MM.1S (cell line): ENCODE results near the gene ACSS1.

Experiments used
- DNase-seq: peaks from one replicate; pipeline ENCODE4 v3.0.0-alpha.2; 2015
- H2AFZ ChIP-seq: fragments of 300-600 bp; sonication (generic); 2 replicates; pipeline ENCODE4 v1.6.0; 2016; ENCODE audit warnings: antibody characterized with exemption, low read length
- H3F3A ChIP-seq: fragments of 300-600 bp; sonication (generic); 2 replicates; pipeline ENCODE4 v1.6.1; 2016; ENCODE audit warnings: mild to moderate bottlenecking, antibody characterized with exemption, low read length, moderate library complexity, mixed read lengths; ENCODE audit not compliant: insufficient read depth
- H3K27ac ChIP-seq: fragments of 300-600 bp; sonication (generic); 2 replicates; pipeline ENCODE4 v1.5.1; 2016; ENCODE audit warnings: mild to moderate bottlenecking, low read length
- H3K27me3 ChIP-seq: fragments of 300-600 bp; sonication (generic); replicated peaks from 2 replicates; pipeline ENCODE4 v1.6.0; 2016; ENCODE audit warnings: low read length; ENCODE audit not compliant: insufficient read depth
- H3K36me3 ChIP-seq: fragments of 300-600 bp; sonication (generic); replicated peaks from 2 replicates; pipeline ENCODE4 v1.6.1; 2016; ENCODE audit warnings: mild to moderate bottlenecking, low read length, mixed read lengths; ENCODE audit not compliant: insufficient read depth
- H3K4me1 ChIP-seq: fragments of 300-600 bp; sonication (generic); 2 replicates; pipeline ENCODE4 v1.6.1; 2016; ENCODE audit warnings: low read length, mixed read lengths
- H3K4me2 ChIP-seq: fragments of 300-600 bp; sonication (generic); 2 replicates; pipeline ENCODE4 v1.6.0; 2016; ENCODE audit warnings: low read depth, low read length
- H3K4me3 ChIP-seq: fragments of 300-600 bp; sonication (generic); 2 replicates; pipeline ENCODE4 v1.5.1; 2016; ENCODE audit warnings: low read length, mixed read lengths
- H3K79me2 ChIP-seq: fragments of 300-600 bp; sonication (generic); 2 replicates; pipeline ENCODE4 v1.6.1; 2016; ENCODE audit warnings: mixed run types, low read length, mixed read lengths
- H3K9ac ChIP-seq: fragments of 300-600 bp; sonication (generic); 2 replicates; pipeline ENCODE4 v1.6.1; 2016; ENCODE audit warnings: low read length, mixed read lengths
- H3K9me2 ChIP-seq: fragments of 300-600 bp; sonication (generic); replicated peaks from 2 replicates; pipeline ENCODE4 v1.6.1; 2016; ENCODE audit warnings: mild to moderate bottlenecking, low read length, mixed read lengths; ENCODE audit not compliant: insufficient read depth
- H3K9me3 ChIP-seq: fragments of 300-600 bp; sonication (generic); replicated peaks from 2 replicates; pipeline ENCODE4 v1.6.1; 2016; ENCODE audit warnings: mild to moderate bottlenecking, low read length, mixed read lengths; ENCODE audit not compliant: insufficient read depth
- H4K20me1 ChIP-seq: fragments of 300-600 bp; sonication (generic); 2 replicates; pipeline ENCODE4 v1.6.1; 2016; ENCODE audit warnings: mild to moderate bottlenecking, low read length, moderate library complexity, mixed read lengths; ENCODE audit not compliant: insufficient read depth
- EZH2 ChIP-seq: fragments of 300-600 bp; sonication (generic); optimal IDR thresholded peaks from 2 replicates; pipeline ENCODE3; 2017; ENCODE audit warnings: low read depth, mild to moderate bottlenecking, antibody characterized with exemption, low read length, mixed read lengths
- EZH2phosphoT487 ChIP-seq: fragments of 300-600 bp; sonication (generic); IDR thresholded peaks from 2 replicates; pipeline ENCODE4 v1.6.1; 2018; ENCODE audit warnings: antibody characterized with exemption, low read length
- TF ChIP-seq, protein P1 (sequence below): fragments of 300-600 bp; sonication (generic); IDR thresholded peaks from 2 replicates; pipeline ENCODE4 v1.5.1; 2016; ENCODE audit warnings: antibody characterized with exemption, low read length, mixed read lengths

Gene ACSS1

DNA sequence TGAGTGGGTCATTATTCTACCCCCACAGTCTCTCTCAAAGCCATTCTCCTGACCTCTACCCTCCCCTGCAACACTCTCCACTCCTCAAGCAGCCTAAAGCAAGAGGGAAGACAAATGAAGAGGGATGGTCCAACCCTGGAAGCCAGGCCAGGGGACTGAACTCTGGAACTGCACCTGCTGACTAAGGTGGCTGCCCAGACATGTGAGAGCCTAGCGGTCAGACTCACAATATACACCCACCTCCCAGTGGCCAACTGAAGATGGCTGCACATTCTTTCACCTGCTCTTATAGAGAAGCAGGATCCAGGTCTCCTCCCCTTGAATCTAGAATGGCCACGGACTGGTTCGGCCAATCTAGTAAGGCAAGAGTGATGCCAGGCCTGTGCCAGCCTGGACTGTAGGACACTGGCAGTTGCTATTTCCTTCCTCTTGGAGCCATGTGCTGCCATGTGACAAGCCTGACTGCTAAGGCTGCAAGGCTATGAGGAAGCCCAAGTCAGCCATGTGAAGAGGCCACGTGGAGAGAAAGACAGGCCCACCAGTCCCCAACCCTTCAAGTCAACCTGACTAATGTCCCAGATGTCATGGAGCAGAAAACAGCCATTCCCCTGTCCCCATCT is 31.8 kb downstream of the ACSS1 start:
- peaks cover 82% of the 10 kb centered on the region for H3K79me2 ChIP-seq
- no peaks in the 10 kb centered on the region; the same call in 1 of the 2 replicates for H4K20me1 ChIP-seq
- TF ChIP-seq EZH2phosphoT487 = no peak
- TF ChIP-seq, protein P1, sequence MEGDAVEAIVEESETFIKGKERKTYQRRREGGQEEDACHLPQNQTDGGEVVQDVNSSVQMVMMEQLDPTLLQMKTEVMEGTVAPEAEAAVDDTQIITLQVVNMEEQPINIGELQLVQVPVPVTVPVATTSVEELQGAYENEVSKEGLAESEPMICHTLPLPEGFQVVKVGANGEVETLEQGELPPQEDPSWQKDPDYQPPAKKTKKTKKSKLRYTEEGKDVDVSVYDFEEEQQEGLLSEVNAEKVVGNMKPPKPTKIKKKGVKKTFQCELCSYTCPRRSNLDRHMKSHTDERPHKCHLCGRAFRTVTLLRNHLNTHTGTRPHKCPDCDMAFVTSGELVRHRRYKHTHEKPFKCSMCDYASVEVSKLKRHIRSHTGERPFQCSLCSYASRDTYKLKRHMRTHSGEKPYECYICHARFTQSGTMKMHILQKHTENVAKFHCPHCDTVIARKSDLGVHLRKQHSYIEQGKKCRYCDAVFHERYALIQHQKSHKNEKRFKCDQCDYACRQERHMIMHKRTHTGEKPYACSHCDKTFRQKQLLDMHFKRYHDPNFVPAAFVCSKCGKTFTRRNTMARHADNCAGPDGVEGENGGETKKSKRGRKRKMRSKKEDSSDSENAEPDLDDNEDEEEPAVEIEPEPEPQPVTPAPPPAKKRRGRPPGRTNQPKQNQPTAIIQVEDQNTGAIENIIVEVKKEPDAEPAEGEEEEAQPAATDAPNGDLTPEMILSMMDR = no peak
- no peak overlapping the region for H3K9ac ChIP-seq
- no peak overlapping the region for H3K4me2 ChIP-seq
- H3K36me3 ChIP-seq = no peaks in the 10 kb centered on the region; the same call in 1 of the 2 replicates
- no peaks in the 10 kb centered on the region for H3K27me3 ChIP-seq
- DNase-seq = no peak
- H3K9me2 ChIP-seq = no peaks in the 10 kb centered on the region
- H3F3A ChIP-seq = no peaks in the 10 kb centered on the region
- H2AFZ ChIP-seq = no peak overlapping the region
- H3K4me1 ChIP-seq = no peaks in the 10 kb centered on the region
- no peak overlapping the region for H3K4me3 ChIP-seq
- no peaks in the 10 kb centered on the region for H3K9me3 ChIP-seq
- no peak overlapping the region for H3K27ac ChIP-seq

DNA sequence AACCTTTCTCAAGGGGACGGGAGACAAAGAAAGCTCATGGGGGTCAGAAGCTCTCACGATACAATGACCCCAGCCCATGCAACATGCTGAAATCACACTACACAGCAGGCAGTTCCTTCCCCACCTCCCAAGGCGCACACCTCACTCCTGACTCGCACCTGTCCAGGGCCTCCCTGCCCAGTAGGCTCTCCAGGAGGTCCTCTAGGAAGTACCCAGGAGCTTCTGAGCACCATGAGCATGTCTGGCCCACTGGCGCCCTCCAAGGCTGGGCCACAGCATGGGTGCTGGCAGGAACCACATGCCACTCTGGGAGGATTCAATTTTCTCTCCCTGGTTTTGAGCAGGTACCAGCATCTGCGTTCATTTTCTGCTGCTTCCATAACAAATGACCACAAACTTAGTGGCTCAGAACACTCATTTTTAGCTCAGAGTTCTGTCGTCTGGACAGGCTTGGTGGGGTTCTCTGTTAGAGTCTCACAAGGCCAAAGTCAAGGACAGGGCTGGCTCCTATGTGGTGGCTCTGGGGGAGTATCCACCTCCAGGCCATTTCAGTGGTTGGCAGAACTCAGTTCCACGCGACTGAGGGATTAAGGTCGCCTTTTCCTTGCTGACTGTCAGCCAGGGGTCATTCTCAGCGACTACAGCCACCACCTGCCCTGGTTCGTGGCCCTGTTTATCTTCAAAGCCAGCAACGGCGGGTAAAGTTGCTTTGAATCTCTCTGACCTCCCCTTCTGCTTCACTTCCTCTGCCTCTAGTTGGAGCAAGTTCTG is 32.7 kb downstream of the ACSS1 start:
- H3K27me3 ChIP-seq = no peaks in the 10 kb centered on the region
- H3K36me3 ChIP-seq = no peaks in the 10 kb centered on the region; the same call in 1 of the 2 replicates
- DNase-seq = no peak
- H3K79me2 ChIP-seq = peaks cover 81% of the 10 kb centered on the region
- no peaks in the 10 kb centered on the region for H4K20me1 ChIP-seq
- TF ChIP-seq EZH2phosphoT487 = no peak
- TF ChIP-seq, protein P1 = no peak
- no peak for TF ChIP-seq EZH2
- H3K27ac ChIP-seq = no peak overlapping the region
- no peak overlapping the region for H3K4me2 ChIP-seq
- H3K9ac ChIP-seq = no peak overlapping the region
- no peak overlapping the region for H2AFZ ChIP-seq
- H3K9me2 ChIP-seq = no peaks in the 10 kb centered on the region
- H3K4me3 ChIP-seq = no peak overlapping the region
- H3F3A ChIP-seq = no peaks in the 10 kb centered on the region
- H3K4me1 ChIP-seq = no peaks in the 10 kb centered on the region
- H3K9me3 ChIP-seq = no peaks in the 10 kb centered on the region

DNA sequence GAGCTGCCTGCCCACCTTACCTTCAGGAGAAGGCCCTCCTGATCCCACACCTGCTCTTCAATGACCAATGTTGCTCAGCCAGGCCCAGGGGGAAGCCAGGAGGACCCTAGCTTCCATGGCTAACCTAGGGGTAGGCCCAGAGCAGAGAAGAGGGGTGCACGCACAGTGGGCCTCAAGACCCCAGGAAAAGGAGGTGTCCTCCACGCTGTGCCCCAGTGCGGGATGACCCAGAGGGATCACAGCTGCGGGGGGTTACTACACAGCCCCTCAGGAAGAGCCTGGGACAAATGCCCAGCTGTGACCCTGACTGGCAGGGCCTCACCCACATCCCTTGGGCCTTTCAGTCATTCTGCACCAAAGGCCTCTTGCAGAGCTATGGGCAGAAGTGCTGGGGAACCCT is 33.8 kb downstream of the ACSS1 start:
- Histone ChIP-seq H4K20me1 (no peaks in the 10 kb centered on the region), H3K79me2 (peaks cover 77% of the 10 kb centered on the region), H3K9me2 (no peaks in the 10 kb centered on the region), H3K9me3 (no peaks in the 10 kb centered on the region), H3K4me3 (no peak overlapping the region), H3K27ac (no peak overlapping the region), H3K27me3 (no peaks in the 10 kb centered on the region), H2AFZ (no peak overlapping the region), H3K4me1 (peaks cover 2% of the 10 kb centered on the region), H3K4me2 (no peak overlapping the region), H3K9ac (no peak overlapping the region), H3F3A (no peaks in the 10 kb centered on the region), H3K36me3 (no peaks in the 10 kb centered on the region; the same call in 1 of the 2 replicates)
- no peak for TF ChIP-seq EZH2
- TF ChIP-seq EZH2phosphoT487 = no peak
- TF ChIP-seq, protein P1 = no peak
- DNase-seq = no peak
